Thyroid gland (tissue), 4 donors: ENCODE results near the gene PODNL1. TPM values are rescaled to one million over a fixed set of nuclear protein-coding genes. Genes with fewer than 3 reads are reported as not detected.

Source experiments
- DNase-seq, 2 donors: peaks; one replicate each; pipeline ENCODE4 v3.0.0-alpha.2; 2019
- H3K27ac ChIP-seq, 3 donors: fragments of 200-600 bp; sonication (generic); 1 replicate in 2 of 3; 2 replicates in 1 of 3; pipeline ENCODE4 v1.5.1; 2016 to 2019; ENCODE audit warnings: mild to moderate bottlenecking in 1 of 3, moderate library complexity in 1 of 3
- H3K27me3 ChIP-seq: fragments of 200-600 bp; sonication (generic); one replicate; pipeline ENCODE4 v1.5.1; 2019
- H3K36me3 ChIP-seq, 2 donors: fragments of 200-600 bp; sonication (generic); one replicate each; pipeline ENCODE4 v1.5.1; 2016 to 2019
- H3K4me1 ChIP-seq, 2 donors: fragments of 200-600 bp; sonication (generic); one replicate each; pipeline ENCODE4 v1.5.1; 2017 to 2019
- H3K4me3 ChIP-seq, 3 donors: fragments of 200-600 bp; sonication (generic); replicated peaks in 1 of 3; 1 replicate in 2 of 3; 2 replicates in 1 of 3; pipeline ENCODE4 v1.5.1; 2016; ENCODE audit warnings: mild to moderate bottlenecking in 1 of 3
- H3K9me3 ChIP-seq: fragments of 200-600 bp; sonication (generic); one replicate; pipeline ENCODE4 v1.5.1; 2017
- POLR2A ChIP-seq, 2 donors: fragments of 450-650 bp; IDR thresholded peaks; one replicate each; pipeline ENCODE4 v1.6.1; 2017; ENCODE audit warnings: antibody characterized with exemption in 2 of 2, mild to moderate bottlenecking in 2 of 2, moderate library complexity in 1 of 2
- WGBS, 2 donors: methylation state at CpG; one replicate each; pipeline ENCODE4 v1.1.5; 2017; 5-methylcytosine and 5-hydroxymethylcytosine counted together
- intact Hi-C: fragments of 100-400 bp; cut with DNase I; formaldehyde crosslinking; loops from one replicate; pipeline ENCODE4 v1.15.1; 2023
- total RNA-seq, 4 donors: library from RNA; depleted of rRNA; stranded (reverse); fragments of >200 nt; gene quantifications; one replicate each; pipeline ENCODE4 v1.2.3, GENCODE V29; 2016
- TF ChIP-seq, protein P1 (sequence below), 6 experiments: fragments of 200-600 bp in 3 of 6; fragments of 450-650 bp in 3 of 6; sonication (generic) in 3 of 6; IDR thresholded peaks; one replicate each; pipeline ENCODE4 v1.5.1; 2016 to 2019; ENCODE audit warnings: antibody characterized with exemption in 6 of 6, mild to moderate bottlenecking in 2 of 6, inconsistent platforms in 1 of 6, moderate library complexity in 1 of 6

PODNL1 gene
- total RNA-seq, 4 donors from 2014 or later, result 0.40 to 1.4 (median 0.63) TPM; not detected in 1

DNA sequence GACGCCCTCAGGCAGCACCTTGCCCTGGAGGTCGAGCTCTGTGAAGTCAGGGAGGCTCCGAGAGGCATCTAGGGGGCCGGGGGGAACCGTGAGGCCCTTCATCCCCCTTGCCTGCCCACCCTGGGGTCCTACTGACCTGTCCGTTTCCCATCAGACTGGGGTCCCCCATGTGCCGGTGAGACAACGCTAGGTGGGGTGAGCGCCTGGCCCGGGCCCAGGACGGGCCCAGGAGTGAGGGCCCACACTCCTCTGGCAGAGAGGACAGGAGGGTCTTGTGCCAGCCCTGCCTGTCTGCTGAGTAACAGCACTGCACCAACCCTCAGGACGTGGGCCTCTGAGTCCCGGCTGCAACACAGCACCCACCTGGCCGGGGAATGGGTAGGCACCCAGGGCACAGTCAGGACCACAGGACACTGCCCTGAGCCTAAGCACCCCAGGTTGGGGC, 28.5 kb upstream of the PODNL1 start:
- Histone ChIP-seq H3K27me3 (no peaks in the 10 kb centered on the region), H3K36me3 (peaks cover 53 to 71% of the 10 kb centered on the region in 2 donors), H3K4me1 (no peaks in the 10 kb centered on the region), H3K27ac (no peak overlapping the region), H3K9me3 (no peaks in the 10 kb centered on the region), H3K4me3 (no peak overlapping the region)
- intact Hi-C loops, result no loop called here
- TF ChIP-seq, protein P1, sequence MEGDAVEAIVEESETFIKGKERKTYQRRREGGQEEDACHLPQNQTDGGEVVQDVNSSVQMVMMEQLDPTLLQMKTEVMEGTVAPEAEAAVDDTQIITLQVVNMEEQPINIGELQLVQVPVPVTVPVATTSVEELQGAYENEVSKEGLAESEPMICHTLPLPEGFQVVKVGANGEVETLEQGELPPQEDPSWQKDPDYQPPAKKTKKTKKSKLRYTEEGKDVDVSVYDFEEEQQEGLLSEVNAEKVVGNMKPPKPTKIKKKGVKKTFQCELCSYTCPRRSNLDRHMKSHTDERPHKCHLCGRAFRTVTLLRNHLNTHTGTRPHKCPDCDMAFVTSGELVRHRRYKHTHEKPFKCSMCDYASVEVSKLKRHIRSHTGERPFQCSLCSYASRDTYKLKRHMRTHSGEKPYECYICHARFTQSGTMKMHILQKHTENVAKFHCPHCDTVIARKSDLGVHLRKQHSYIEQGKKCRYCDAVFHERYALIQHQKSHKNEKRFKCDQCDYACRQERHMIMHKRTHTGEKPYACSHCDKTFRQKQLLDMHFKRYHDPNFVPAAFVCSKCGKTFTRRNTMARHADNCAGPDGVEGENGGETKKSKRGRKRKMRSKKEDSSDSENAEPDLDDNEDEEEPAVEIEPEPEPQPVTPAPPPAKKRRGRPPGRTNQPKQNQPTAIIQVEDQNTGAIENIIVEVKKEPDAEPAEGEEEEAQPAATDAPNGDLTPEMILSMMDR (IDR thresholded peaks at IDR 0.05), result no peak
- no peak for TF ChIP-seq POLR2A (IDR thresholded peaks at IDR 0.05)
- DNase-seq, result no peak
- WGBS, 2 donors, result 90 to 97% methylated on average over 2 to 6 of the region's 14 CpGs

DNA sequence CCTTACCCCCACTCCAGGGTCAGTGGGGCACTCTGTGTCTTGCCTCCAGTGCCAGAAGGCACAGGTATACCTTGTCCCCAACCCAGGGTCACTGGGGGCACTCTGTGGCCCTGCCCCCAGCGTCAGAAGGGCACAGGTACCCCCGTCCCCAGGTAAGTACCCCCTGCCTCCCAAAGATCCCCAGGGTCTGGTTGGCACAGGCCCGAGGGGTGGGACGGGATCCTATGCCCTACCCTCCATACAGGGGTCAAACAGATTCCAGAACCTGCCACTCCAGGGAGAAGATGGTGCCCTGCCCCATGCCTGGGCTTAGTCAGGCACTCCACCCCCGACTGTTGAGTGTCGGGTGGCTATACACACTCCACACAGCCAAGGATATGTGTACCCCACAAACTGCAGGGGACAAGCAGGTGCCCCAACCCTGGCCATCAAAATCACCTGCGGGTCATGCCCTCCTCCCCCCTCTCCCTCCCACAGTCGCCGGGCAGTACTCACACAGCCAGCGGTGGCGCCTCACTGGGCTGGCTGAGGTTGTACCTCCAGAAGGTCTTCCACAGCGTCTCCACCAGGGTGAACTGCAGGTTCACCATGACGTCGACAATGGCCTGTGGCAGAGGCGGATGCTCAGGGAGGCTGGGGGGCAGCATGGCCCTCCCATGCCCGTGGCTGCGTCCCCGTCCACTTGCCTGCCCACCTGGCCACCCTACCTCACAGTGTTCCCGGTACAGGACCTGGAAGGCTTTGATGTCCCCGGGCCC, 27.9 kb upstream of the PODNL1 start:
- Histone ChIP-seq H3K36me3 (peaks cover 57 to 75% of the 10 kb centered on the region in 2 donors), H3K4me3 (no peak overlapping the region), H3K27me3 (no peaks in the 10 kb centered on the region), H3K4me1 (no peaks in the 10 kb centered on the region), H3K27ac (no peak overlapping the region), H3K9me3 (no peaks in the 10 kb centered on the region)
- TF ChIP-seq POLR2A (IDR thresholded peaks at IDR 0.05), result no peak
- TF ChIP-seq, protein P1 (IDR thresholded peaks at IDR 0.05), result no peak
- 92 to 98% methylated on average over 10 to 13 of the region's 20 CpGs for WGBS, 2 donors
- no peak for DNase-seq
- intact Hi-C loops, result no loop called here

DNA sequence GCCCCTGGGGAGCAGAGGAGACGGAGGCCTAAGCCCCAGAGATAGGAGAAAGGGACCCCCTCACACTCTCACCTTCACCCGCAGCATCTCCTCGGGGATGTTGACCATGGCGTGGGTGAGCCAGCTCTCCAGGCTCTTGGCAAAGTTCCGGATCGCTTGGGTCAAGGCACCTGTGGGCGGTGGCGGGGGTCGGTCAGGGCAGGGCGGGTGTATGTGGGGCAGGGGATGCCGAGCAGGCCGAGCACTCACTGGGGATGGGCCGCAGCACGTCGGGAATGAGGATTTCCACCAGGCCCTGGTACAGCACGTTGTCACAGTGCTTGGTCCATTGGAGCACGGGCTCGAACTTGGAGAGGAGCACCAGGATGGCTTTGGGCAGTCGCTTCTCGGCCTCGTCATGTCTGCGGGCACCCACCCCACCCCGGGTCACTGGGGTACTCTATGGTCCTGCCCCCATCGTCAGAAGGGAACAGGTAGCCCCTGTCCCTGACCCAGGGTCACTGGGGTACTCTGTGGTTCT, 27.2 kb upstream of the PODNL1 start:
- DNase-seq, result no peak
- H3K9me3 ChIP-seq, result no peaks in the 10 kb centered on the region
- 90 to 97% methylated on average over 8 to 21 of the region's 24 CpGs for WGBS, 2 donors
- peaks cover 64 to 80% of the 10 kb centered on the region in 2 donors for H3K36me3 ChIP-seq
- no peak for TF ChIP-seq POLR2A (IDR thresholded peaks at IDR 0.05)
- TF ChIP-seq, protein P1 (IDR thresholded peaks at IDR 0.05), result no peak
- H3K4me1 ChIP-seq, result no peaks in the 10 kb centered on the region
- H3K27me3 ChIP-seq, result no peaks in the 10 kb centered on the region
- intact Hi-C loops, result no loop called here
- H3K4me3 ChIP-seq, result no peak overlapping the region
- H3K27ac ChIP-seq, result no peak overlapping the region

DNA sequence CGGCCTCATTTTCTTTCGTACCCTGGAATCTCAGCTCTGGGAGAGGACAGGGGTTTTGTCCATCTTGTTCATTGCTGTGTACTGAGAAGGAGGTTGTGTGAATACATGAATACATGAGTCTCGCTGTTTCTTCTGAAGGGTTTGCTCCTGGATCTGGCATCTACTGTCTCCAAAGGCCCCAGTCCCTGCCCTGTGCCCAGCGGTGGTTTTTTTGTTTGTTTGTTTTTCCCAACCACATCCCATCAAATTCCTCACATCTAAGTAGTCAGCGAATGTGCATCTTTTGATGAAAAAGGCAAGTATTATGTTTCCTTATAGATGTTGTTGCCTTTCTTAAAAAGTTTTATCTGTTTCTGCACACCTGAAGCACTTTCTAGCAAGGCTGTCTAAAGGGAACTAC, 26.6 kb upstream of the PODNL1 start:
- intact Hi-C loops, result no loop called here
- Histone ChIP-seq H3K36me3 (peaks cover 61 to 81% of the 10 kb centered on the region in 2 donors), H3K9me3 (no peaks in the 10 kb centered on the region), H3K4me3 (no peak overlapping the region), H3K4me1 (no peaks in the 10 kb centered on the region), H3K27me3 (no peaks in the 10 kb centered on the region), H3K27ac (no peak overlapping the region)
- no peak for DNase-seq
- TF ChIP-seq POLR2A (IDR thresholded peaks at IDR 0.05), result no peak
- TF ChIP-seq, protein P1 (IDR thresholded peaks at IDR 0.05), result no peak
- WGBS, 2 donors, result 90 to 97% methylated on average over 5 of the region's 5 CpGs

DNA sequence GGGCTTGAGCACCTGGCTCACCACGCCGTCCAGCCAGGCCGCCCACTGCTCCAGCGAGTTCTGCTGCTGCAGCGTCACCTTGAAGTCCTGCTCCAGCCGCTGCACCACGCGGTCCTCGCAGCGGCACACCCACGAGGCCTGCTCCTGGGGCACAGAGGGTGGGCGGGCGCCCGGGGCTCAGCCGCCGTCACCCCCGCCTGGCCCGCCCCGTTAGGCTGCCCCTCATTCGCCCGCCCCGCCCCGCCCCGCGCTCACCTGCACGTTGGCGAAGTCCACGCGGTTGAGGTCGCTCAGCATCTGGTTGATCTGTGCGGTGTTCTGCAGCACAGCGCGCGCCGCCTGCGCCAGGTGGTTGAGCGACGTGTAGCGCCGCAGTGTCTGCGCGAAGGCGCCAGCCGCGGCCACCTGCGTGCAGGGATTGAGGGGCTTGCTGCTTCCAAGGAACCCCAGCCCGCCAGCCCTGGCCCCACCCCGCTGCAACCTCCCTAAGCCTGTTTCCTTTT, 25.4 kb upstream of the PODNL1 start:
- H3K27ac ChIP-seq, result no peak overlapping the region
- no peak overlapping the region for H3K4me3 ChIP-seq
- no peaks in the 10 kb centered on the region for H3K27me3 ChIP-seq
- intact Hi-C loops, result no loop called here
- peaks cover 50 to 76% of the 10 kb centered on the region in 2 donors for H3K36me3 ChIP-seq
- no peaks in the 10 kb centered on the region for H3K9me3 ChIP-seq
- WGBS, 2 donors, result 94% methylated on average over 38 to 44 of the region's 48 CpGs
- DNase-seq, result no peak
- H3K4me1 ChIP-seq, result no peaks in the 10 kb centered on the region
- TF ChIP-seq, protein P1 (IDR thresholded peaks at IDR 0.05), result no peak
- no peak for TF ChIP-seq POLR2A (IDR thresholded peaks at IDR 0.05)
